Thyroid gland (tissue), 4 donors: ENCODE results near the gene TRAPPC2L.

Experiments
- POLR2A ChIP-seq, 2 donors: fragments of 450-650 bp; IDR thresholded peaks; one replicate each; pipeline ENCODE4 v1.6.1; 2017; ENCODE audit warnings: antibody characterized with exemption in 2 of 2, mild to moderate bottlenecking in 2 of 2, moderate library complexity in 1 of 2
- TF ChIP-seq, protein P1 (sequence below), 6 experiments: fragments of 200-600 bp in 3 of 6; fragments of 450-650 bp in 3 of 6; sonication (generic) in 3 of 6; IDR thresholded peaks; one replicate each; pipeline ENCODE4 v1.5.1; 2016 to 2019; ENCODE audit warnings: antibody characterized with exemption in 6 of 6, mild to moderate bottlenecking in 2 of 6, inconsistent platforms in 1 of 6, moderate library complexity in 1 of 6

DNA sequence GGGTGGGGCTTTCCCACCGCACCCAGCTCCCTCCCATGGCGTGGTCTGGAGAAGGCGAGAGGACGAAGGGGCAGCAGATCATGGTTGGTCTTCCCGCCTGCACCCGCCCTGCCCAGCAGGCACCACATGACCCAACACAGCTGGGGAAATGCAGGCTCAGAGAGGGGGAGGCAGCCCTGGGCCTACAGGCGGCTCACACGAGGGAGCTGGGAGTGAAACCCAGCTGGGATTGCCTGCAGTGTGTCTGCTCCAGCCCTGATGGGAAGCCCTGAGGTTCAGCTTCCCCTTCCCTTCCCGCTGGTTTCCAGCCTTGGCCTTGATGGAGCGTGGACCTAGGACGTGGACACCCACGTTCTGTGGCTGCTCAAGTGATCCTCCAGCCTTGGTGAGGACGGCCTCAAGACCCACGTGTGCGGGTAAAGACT is 29.5 kb downstream of the TRAPPC2L start:
- TF ChIP-seq, protein P1, sequence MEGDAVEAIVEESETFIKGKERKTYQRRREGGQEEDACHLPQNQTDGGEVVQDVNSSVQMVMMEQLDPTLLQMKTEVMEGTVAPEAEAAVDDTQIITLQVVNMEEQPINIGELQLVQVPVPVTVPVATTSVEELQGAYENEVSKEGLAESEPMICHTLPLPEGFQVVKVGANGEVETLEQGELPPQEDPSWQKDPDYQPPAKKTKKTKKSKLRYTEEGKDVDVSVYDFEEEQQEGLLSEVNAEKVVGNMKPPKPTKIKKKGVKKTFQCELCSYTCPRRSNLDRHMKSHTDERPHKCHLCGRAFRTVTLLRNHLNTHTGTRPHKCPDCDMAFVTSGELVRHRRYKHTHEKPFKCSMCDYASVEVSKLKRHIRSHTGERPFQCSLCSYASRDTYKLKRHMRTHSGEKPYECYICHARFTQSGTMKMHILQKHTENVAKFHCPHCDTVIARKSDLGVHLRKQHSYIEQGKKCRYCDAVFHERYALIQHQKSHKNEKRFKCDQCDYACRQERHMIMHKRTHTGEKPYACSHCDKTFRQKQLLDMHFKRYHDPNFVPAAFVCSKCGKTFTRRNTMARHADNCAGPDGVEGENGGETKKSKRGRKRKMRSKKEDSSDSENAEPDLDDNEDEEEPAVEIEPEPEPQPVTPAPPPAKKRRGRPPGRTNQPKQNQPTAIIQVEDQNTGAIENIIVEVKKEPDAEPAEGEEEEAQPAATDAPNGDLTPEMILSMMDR (IDR thresholded peaks at IDR 0.05), result no peak
- no peak for TF ChIP-seq POLR2A (IDR thresholded peaks at IDR 0.05)
